CD1c-positive myeloid dendritic cell (primary cell): ENCODE results near the gene NUP210.
"Not testable (repeated sequence)": the region's sequence is repeated elsewhere in the genome, so short reads cannot be mapped to it uniquely, and the experiment has no call there.

Experiments
- DNase-seq: peaks from one replicate; pipeline ENCODE4 v3.0.0-alpha.2; 2016; ENCODE audit errors: extremely low spot score

The NUP210 gene

DNA sequence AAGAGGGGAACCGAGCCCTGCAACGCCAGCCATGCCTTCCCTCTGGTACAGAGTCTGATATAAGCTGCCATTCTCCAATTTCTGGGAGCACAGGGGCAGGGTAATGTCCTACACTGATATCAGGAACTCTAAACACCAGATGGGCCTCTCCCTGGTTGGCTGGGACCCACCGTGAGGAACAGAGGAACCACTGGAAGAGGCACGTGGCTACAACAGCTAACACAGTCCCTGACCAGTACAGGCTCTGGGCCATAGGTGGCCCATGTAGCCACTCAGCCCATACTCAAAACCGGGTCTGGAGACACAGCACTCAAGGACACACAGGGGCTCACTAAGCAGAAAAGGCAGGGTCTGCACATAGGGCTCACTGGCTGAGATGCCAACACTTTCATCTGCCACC, 13.9 kb downstream of the NUP210 start:
- DNase-seq, result no peak

DNA sequence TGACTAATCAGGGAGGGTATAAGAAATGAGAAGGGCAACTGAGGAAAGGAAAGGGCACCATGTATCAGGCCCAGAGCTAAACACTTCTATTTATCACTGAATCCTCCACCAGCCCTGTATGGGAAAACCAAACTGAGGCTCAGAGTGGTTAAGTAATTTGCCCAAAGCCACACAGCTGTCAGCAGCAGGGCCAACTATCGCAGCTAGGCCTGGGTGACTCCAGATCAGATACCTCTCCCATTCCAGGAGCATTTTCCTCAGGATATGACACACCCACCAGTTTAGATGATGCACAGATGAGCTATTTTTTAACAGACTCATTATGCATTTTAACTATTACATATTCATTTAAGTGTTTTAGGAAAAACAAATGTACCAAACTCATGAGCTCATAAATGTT, 14.5 kb downstream of the NUP210 start:
- DNase-seq, result no peak

DNA sequence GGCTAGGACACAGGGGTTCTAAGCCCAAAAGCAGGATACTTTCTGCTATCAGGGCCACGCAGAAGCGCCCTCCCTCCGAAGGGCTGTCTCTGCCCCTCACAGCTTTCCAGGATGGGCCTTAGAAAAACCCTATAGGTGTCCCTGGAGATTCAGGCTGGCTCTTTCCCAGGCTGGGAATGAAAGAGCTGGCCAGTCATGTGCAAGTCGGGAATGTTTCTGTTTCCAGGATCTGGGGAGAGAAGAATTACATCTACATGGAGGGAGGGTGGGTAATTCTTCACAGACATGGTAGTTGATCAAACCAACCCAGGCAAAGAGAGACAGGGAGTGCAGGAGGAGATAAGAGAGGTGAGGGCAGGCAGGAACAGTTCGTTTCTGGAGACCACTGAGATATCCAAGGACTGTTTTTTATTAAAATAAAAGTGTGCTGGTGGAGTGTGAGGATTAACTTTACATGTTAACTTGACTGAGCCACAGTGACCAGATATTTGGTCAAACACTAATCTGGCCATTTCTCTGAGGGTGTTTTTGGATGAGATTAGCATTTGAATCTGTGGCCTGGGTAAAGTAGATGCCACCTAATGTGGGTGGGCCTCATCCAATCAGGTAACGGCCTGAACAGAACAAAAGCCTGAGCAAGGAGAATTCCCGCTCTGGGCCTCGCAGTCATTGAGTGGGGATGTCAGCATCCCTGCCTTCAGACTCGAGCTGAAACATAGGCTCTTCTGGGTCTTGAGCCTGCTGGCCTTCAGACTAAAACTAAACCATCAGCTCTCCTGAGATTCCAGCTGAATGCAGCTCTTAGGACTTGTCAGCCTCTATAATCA, 15.3 kb downstream of the NUP210 start:
- DNase-seq, result no peak

DNA sequence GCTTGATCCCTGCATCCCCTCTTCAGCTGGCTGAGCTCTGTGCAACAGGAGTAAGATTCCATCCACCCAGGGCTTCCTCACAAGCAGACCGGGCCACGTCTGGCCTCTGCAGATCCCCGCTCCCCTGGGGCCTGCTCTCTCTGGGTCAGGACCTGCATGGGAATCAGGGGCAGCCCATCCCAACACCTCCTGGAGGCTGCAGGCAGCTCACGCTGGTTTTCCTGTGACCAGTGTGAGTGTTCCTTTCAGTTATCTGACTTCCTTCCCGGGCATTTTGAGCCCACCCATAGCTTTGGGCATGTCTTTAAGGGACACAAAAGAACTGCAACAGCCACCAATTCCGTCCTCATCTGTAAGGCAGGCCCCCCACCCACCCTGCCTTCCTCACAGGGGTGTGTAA, 16.3 kb downstream of the NUP210 start:
- DNase-seq, result no peak

DNA sequence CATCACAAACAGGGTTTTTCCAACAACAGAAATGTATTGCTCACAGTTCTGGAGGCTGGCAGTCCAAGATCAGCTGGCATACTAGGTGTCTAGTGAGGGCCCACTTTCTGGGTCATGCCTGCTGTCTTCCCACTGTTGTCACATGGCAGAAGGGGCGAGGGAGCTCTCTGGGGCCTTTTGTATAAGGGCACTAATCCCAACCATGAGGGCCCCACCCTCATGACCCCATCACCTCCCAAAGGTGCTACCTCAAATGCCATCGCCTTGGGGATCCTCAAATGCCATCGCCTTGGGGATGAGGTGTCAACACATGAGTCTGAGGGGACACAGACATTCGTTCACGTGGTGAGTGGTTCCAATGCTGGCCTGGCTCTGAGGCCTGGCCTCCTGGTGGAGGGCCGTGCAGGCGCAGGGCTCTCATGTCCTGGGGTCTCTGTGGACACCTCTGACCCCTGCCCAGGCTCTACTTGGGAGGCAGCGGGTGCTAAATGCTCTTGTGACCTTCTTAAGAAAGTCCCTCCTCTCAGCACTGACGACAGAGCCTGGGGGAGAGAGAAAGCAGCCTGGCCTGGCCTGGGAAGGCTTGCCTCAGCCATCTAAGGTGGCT, 16.8 kb downstream of the NUP210 start:
- DNase-seq, result no peak

DNA sequence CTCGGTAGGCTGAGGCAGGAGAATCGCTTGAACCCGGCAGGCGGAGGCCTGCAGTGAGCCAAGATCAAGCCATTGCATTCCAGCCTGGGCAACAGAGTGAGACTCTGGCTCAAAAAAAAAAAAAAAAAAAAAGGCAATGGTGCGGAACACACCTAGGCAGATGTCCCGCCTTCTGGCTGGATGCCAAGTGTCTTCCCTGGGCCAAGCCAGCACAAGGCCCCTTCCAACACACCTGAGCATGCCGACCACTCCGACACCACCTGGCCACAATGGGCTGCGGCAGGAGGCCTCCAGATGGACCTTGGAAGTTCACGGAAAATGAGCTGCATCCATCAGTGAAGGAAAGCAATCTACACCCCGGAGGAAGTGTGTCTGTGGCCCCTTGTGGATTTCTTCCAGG, 19.0 kb downstream of the NUP210 start:
- no peak for DNase-seq

DNA sequence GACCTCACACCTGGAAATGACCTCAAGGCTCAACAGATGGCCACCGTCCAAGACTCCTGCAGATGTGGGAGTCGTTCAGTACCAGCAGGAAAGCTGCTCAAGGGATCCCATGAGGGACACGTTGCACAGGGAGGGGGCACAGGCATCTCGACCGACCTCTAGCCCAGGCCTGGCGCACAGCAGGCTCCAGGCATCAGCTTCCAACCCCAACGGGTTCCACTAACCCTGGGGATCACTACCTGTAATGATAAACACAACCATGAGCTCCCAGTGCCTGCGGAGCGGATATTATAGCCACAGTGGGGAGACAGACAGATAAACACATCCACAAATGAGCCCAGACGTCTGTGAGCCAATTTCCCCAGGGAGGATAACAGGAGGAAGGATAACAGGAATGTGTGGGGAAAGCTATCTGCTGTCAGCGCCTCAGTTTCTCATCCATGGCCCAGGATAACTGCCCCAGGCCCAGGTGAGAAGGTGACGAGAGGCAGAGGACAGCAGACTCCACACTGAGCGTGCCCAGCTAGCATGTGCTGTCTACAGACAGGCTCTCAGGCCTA, 19.9 kb downstream of the NUP210 start:
- DNase-seq, result no peak

DNA sequence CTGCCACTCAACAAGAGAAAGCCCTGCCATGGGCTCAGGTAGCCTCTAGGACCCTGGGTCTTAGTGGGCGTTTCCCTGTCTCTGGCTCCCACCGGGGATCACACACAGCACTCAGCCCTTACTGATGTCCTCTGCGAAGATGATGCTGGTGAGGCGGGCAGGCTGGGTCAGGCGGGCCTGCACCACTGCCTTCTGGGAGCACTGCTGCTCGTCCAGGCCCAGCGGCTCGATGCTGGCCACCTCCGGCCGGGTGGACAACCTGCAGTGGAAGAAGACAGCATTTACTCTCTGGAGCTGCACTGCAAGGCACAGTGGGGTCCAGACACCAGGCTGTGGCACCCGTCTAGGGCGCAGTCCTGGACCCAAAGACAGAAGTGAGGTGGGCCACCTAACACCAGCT, 20.5 kb downstream of the NUP210 start:
- no peak for DNase-seq

DNA sequence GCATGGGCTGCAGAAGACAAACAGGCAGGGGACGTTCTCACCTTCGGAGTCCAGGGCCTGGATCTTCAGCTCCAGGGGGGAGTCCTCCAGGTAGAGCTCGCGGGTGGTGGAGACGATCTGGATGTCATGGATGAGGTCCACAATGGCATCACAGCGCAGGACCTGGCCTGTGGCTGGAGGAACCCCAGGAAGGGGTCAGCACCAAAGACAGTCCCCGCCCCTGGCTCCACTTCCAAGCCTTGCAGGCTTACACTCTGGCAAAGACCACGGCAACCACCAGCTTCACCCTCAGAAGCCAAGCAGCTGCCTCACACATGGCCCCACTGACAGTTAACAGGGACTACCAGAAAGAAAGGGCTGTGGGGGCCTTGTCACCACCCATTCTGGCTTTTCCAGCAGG, 22.8 kb downstream of the NUP210 start:
- no peak for DNase-seq

DNA sequence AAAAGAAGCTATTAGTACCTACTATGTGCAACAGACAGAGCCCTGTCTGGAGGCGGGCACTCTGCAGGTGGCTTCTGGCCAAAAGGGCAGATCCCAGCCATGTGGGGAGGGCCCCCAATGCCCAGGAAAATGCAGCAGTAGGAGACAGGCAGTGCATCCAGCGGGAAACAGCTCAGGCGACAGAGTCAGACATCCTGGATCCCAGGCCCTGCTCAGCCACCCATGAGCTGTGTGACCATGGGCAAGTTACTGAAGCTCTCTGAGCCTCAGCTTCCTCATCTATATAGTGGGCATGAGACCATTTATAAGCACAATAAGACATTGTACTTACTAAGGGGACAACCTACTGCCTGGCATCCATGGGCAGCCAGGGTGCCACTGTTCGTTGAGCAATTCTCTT, 25.8 kb downstream of the NUP210 start:
- DNase-seq, result no peak

DNA sequence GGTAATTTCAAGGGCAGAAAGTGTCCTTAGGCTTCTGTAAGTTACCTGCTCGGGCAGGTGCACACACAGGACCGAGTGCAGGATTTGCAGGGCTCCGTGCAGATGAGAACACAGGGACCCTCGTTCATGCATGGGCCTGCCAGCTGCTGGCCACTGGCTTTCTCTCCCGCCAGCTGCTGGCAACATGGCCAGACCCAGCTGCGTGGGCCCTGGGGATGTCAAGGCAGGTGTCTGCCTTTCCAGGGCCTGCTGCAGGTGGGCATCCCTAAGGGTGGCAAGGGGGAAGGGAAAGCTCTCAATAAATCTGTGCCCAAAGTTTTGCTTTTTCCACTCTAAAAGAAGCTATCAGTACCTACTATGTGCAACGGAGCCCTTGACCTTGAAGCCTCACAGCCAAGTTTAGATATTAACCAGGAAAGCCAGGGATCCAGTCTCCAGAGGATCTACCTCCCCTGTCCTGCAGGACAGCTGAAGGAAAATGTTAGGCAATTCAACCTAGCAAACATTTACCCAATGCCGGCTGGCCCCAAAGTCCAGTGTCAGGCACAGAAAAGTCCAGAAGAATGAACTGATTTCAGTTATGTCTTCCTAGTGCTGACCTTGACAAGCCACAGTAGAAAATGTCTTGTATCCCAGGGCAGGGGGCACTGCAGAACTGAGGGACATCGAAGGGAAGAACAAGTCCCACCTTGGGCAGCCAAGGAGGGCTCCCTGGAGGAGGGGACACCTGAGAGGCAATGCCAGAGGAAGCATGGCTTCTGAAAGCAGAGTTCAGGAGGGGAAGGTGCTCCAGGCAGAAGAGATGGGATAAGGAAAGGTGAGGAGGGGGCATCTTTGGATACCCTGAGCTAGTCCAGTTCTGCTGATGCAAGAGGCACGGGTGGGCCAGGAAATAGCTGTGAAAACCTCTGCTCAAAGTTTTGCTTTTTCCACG, 26.4 kb downstream of the NUP210 start:
- no peak for DNase-seq

DNA sequence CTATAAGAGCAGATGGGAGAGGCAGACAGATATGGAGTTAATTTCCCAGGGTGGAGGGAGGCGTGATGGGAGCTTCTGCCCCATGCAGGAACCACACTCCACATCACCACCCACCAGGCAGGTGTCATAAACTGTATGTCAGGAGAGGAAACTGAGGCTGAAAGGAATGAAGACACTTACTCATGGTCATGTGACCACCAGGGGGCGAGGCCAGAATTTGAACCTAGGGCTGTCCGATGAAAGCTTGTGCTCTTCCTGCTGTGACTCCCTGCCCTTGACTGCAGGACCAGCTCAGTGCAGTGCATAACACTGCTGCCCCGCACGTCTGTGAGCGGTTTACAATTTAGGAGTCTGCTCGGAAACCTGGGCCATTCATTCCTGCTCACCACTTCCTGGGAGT, 28.8 kb downstream of the NUP210 start:
- DNase-seq, result no peak

DNA sequence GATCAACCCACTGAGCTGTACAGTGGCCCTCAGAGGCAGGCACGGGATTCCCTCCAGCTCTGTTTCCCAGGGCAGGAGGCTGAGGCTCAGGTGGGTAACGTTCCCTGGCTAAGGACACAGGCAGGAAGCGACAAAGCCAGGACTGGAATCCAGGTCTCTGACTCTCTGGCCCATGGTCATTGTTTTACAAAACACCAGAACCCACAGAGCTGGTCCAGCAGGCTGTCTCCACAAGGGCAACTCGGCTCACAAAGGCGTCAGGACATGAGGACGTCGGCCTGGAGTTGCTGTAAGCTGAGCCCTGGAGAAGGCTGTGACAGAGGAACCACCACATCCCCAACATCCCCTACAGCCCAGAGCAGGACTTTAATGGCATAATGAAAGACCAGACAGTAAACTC, 30.7 kb downstream of the NUP210 start:
- no peak for DNase-seq

DNA sequence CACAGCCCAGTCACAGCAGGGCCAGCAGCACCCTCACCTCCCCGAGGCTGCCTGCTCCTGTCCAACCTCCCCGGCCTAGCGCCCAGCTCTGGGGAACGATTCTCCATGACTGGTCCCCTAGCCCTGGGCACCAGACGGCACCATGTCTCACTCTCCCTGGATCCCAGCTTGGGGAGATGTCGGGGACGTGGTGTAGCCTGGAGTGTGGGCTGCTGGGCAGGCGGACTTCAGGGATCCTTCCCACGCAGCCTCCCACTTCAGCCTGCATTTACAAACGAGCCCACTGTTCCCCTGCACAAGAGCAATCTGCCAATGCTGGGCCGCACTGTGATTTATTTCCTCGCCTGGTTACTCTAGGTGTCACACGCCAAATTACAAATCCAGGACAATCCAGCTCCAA, 31.3 kb downstream of the NUP210 start:
- no peak for DNase-seq

DNA sequence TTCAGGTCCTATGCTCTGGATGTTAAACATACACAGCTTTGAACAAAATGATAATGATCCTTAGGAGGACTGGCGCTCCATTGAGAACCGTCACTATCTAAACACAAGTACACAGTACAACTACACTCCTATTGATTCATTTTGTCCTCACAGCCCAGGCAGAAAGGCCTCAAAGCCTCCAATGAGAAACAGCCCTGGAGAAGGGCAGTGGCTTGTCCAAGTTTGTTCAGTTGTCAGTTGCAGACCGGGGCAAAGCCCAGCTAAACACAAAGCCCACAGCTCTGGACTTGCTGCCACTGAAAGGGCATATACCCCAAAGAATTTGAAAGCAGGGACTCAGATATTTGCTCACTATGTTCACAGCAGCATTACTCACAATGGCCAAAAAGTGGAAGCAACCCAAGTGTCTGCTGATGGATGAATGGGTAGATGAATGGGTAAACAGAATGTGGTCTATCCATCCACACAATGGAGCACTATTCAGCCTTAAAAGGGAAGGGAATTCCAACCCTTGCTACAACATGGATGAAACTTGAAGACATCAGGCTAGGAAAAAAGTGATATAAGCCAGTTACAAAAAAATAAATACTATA, 34.7 kb downstream of the NUP210 start:
- no peak for DNase-seq

DNA sequence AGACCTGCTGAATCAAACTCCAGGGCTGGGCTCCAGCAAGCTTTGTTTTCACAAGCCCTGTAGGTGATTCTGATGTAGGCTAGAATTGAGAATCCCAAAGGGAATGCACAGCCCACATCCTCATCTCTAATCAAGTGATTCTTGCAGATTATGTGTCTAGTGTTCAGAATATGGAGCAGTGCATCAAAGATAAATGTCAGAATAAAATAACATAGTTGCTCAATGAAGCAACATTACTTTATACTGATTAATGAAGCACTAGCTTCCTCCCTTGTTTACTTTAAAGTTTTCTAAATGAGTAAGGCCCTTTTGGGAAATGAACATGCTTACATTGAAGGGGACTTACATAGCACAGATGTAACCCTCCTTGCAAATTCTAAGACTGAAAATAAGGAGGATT, 39.2 kb downstream of the NUP210 start:
- no peak for DNase-seq

DNA sequence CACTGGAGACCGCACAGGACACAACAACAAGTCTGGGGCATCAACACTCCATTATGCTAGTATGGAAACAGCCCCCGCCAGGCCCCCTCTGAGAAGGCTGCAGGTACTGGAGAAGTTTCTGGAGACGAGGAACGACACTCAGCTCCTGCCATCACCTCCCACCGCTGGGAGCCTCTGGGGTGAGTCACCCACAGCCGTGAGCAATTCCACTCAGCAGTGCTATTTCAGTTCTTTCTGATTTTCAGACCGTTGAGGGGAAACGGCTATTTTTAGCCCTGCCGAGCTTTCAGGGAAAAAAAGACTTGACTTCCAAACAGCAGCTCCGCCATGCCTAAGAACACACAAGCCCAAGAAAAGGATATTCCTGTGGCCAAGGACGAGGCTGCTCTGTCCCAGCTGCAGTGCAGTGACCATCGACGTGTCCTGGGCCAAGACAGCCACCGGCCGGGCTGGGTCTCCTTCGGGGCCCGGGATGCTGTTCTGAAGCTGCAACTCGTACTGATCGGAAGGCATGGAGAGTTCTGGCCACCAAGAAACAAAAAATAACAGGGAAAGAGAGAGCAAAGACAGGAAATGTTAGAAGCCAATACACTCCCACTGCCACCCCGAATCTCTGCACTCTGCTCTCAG, 40.8 kb downstream of the NUP210 start:
- DNase-seq, result no peak

DNA sequence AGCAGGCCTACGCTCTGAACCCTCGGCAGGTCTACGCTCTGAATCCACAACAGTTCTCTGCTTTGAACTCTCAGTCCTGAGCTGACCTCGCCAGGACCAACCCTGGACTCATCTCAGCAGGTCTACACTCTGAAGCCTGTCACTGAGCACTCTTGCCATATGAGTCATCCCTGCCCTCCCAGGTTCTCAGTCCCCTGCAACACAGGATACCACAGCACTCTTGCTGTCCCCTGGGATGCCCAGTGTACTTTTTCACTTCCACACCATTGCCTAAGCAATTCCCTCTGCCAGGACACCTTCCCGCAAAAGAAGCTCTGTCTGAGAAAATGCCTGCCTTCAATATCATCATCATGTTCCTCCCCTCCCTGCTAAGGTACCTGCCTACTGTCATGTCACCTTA, 42.0 kb downstream of the NUP210 start:
- no peak for DNase-seq

DNA sequence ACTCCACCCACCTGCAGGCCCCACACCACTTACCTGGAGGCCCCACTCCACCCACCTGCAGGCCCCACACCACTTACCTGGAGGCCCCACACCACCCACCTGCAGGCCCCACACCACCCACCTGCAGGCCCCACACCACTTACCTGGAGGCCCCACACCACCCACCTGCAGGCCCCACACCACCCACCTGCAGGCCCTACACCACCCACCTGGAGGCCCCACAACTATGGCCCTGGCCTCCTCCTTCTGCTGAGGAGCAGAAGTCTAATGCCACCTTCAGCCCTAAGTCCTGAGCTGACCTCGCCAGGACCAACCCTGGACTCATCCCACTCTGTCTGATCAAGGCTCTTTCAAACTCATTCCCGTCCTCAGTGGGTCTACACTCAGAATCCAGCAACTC, 42.4 kb downstream of the NUP210 start:
- DNase-seq, result not testable (repeated sequence)

DNA sequence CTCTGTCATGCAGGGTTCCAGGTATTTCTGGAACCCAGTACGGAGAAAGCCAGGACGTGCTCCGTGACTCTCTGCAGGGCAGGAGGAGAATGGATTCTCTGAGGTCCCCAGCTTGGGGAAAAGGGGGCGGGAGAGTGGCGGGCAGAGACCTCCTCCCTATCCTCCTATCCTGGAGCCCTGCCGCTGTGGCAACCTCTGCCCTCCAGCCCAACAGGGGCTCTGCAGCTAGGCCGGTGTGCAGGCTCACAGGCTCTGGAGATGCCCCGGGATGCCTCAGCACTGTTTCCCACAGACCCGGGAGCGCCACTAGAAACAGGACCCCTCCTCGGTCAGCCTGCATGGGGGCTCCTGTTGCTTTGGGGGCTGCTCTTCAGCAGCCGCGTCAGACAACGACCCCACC, 43.1 kb downstream of the NUP210 start:
- DNase-seq, result no peak

DNA sequence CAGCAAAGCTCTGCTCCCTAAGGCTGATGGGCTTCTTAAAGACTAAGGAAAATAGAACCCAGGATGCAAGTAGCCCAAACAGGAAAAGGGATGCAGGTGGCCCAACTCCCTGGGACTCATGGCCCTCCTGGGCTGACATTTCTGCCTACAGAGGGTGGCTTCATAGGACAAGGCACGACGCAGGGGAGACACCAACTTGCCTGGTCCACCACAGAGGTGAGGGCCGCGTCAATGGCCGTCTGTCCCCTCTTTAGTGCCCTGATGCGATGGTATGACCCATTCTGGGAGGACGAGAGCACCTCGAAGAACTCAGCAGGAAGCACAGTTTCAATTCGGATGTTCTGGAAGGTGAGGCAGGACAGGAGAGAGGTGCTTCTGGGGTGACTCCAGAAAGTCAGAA, 44.0 kb downstream of the NUP210 start:
- DNase-seq, result no peak
